TTC549 (cell line): ENCODE measurements around the gene MOB3B.

ENCODE experiments used
- FAIRE-seq: peaks from 2 replicates; lab custom pipeline; 2012; peaks lifted over from hg19 to GRCh38; lab: Jason Lieb, UNC

Gene MOB3B

GRCh38 chr9:27359763-27360162 is 169.9 kb downstream of the MOB3B start:
- FAIRE-seq = no peak

- FAIRE-seq = no peak
Observed at GRCh38 chr9:27358007-27358406, 171.6 kb downstream of the MOB3B start.

- FAIRE-seq = no peak
Observed at GRCh38 chr9:27356446-27356845, 173.2 kb downstream of the MOB3B start.

- no peak for FAIRE-seq
Observed at GRCh38 chr9:27355166-27355565, 174.4 kb downstream of the MOB3B start.

GRCh38 chr9:27353474-27354229 is 176.0 kb downstream of the MOB3B start:
- FAIRE-seq = no peak

- FAIRE-seq = no peak
Observed at GRCh38 chr9:27353166-27353473, 176.5 kb downstream of the MOB3B start.

- no peak for FAIRE-seq
Observed at GRCh38 chr9:27352457-27353165, 177.0 kb downstream of the MOB3B start.

GRCh38 chr9:27351438-27351837 is 178.2 kb downstream of the MOB3B start:
- no peak for FAIRE-seq

GRCh38 chr9:27350382-27350976 is 179.1 kb downstream of the MOB3B start:
- FAIRE-seq = no peak

GRCh38 chr9:27349698-27350080 is 179.9 kb downstream of the MOB3B start:
- no peak for FAIRE-seq

- FAIRE-seq = no peak
Observed at GRCh38 chr9:27348785-27349697, 180.6 kb downstream of the MOB3B start.

- FAIRE-seq = no peak
Observed at GRCh38 chr9:27347889-27348288, 181.7 kb downstream of the MOB3B start.

- no peak for FAIRE-seq
Observed at GRCh38 chr9:27344776-27345175, 184.8 kb downstream of the MOB3B start.

- no peak for FAIRE-seq
Observed at GRCh38 chr9:27341545-27342294, 187.9 kb downstream of the MOB3B start.

- no peak for FAIRE-seq
Observed at GRCh38 chr9:27340961-27341511, 188.6 kb downstream of the MOB3B start.

GRCh38 chr9:27340285-27340674 is 189.3 kb downstream of the MOB3B start:
- FAIRE-seq = no peak

- FAIRE-seq = no peak
Observed at GRCh38 chr9:27339661-27340284, 189.8 kb downstream of the MOB3B start.

- no peak for FAIRE-seq
Observed at GRCh38 chr9:27338527-27338903, 191.1 kb downstream of the MOB3B start.

- no peak for FAIRE-seq
Observed at GRCh38 chr9:27337833-27338526, 191.6 kb downstream of the MOB3B start.

GRCh38 chr9:27337236-27337635 is 192.4 kb downstream of the MOB3B start:
- no peak for FAIRE-seq

GRCh38 chr9:27336829-27337228 is 192.8 kb downstream of the MOB3B start:
- FAIRE-seq = no peak
